Sigmoid colon (tissue), 4 donors: ENCODE data around the gene GUSB.

ENCODE experiments used
- CTCF ChIP-seq, 4 experiments: fragments of 450-650 bp in 3 of 4; fragments of 200-600 bp in 1 of 4; IDR thresholded peaks; one replicate each; pipeline ENCODE4 v1.5.1; 2016 to 2019; ENCODE audit warnings: antibody characterized with exemption in 4 of 4, mild to moderate bottlenecking in 3 of 4, moderate library complexity in 2 of 4
- EP300 ChIP-seq, 4 donors: sonication (generic); formaldehyde crosslinking; IDR thresholded peaks; one replicate each; pipeline ENCODE4 v1.6.1; 2017; ENCODE audit warnings: antibody characterized with exemption in 4 of 4
- POLR2A ChIP-seq, 2 donors: fragments of 450-650 bp; IDR thresholded peaks; one replicate each; pipeline ENCODE4 v1.6.1; 2016; ENCODE audit warnings: antibody characterized with exemption in 2 of 2, mild to moderate bottlenecking in 2 of 2, moderate library complexity in 2 of 2
- POLR2AphosphoS5 ChIP-seq, 4 donors: sonication (generic); formaldehyde crosslinking; IDR thresholded peaks; one replicate each; pipeline ENCODE4 v1.6.1; 2017; ENCODE audit warnings: antibody characterized with exemption in 4 of 4

GRCh38 chr7:65951837-65952578 is 30.0 kb downstream of the GUSB start:
- TF ChIP-seq CTCF (IDR thresholded peaks at IDR 0.05) (no peak), POLR2A (IDR thresholded peaks at IDR 0.05) (no peak), POLR2AphosphoS5 (IDR thresholded peaks at IDR 0.05) (no peak), EP300 (IDR thresholded peaks at IDR 0.05) (no peak)
